Measurements from ENCODE around the gene ZNRF3.

Gene ZNRF3

GRCh38 chr22:28949788-28950187, 66.4 kb downstream of the ZNRF3 start:
- H3K4me3 ChIP-seq (ENCODE audit: low read depth, low read length): no peak overlapping the region
- DNase-seq (ENCODE audit: low read depth): no peak
- TF ChIP-seq, protein P1, sequence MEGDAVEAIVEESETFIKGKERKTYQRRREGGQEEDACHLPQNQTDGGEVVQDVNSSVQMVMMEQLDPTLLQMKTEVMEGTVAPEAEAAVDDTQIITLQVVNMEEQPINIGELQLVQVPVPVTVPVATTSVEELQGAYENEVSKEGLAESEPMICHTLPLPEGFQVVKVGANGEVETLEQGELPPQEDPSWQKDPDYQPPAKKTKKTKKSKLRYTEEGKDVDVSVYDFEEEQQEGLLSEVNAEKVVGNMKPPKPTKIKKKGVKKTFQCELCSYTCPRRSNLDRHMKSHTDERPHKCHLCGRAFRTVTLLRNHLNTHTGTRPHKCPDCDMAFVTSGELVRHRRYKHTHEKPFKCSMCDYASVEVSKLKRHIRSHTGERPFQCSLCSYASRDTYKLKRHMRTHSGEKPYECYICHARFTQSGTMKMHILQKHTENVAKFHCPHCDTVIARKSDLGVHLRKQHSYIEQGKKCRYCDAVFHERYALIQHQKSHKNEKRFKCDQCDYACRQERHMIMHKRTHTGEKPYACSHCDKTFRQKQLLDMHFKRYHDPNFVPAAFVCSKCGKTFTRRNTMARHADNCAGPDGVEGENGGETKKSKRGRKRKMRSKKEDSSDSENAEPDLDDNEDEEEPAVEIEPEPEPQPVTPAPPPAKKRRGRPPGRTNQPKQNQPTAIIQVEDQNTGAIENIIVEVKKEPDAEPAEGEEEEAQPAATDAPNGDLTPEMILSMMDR (IDR thresholded peaks at IDR 0.05; ENCODE audit: control insufficient read depth, extremely low read depth, insufficient read depth): no peak

- H3K4me3 ChIP-seq (ENCODE audit: low read depth, low read length): no peak overlapping the region
- DNase-seq (ENCODE audit: low read depth): no peak
- TF ChIP-seq, protein P1 (IDR thresholded peaks at IDR 0.05; ENCODE audit: control insufficient read depth, extremely low read depth, insufficient read depth): no peak
Observed at GRCh38 chr22:28950617-28951411, 67.4 kb downstream of the ZNRF3 start.

DNA sequence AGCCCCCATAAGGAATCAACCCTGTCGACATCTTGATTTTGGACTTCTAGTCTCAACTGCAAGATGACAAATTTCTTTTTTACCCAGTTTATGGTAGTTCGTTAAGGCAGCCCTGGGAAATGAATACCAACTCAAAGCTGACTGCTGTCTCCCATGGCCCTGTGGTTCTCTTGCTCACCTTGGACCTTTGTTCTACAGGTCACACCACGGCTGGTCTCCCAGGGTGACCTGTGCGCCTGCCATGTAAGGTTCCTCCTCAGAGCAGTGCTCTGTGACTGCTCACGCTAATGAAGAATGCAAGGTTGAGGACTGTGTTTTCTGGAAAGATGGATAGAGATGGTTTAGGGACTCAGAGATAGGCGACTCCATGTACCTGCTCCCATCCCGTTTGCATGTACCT, 68.2 kb downstream of the ZNRF3 start:
- no peak for DNase-seq (ENCODE audit: low read depth)
- no peak overlapping the region for H3K4me3 ChIP-seq (ENCODE audit: low read depth, low read length)
- TF ChIP-seq, protein P1 (IDR thresholded peaks at IDR 0.05; ENCODE audit: control insufficient read depth, extremely low read depth, insufficient read depth): no peak

DNA sequence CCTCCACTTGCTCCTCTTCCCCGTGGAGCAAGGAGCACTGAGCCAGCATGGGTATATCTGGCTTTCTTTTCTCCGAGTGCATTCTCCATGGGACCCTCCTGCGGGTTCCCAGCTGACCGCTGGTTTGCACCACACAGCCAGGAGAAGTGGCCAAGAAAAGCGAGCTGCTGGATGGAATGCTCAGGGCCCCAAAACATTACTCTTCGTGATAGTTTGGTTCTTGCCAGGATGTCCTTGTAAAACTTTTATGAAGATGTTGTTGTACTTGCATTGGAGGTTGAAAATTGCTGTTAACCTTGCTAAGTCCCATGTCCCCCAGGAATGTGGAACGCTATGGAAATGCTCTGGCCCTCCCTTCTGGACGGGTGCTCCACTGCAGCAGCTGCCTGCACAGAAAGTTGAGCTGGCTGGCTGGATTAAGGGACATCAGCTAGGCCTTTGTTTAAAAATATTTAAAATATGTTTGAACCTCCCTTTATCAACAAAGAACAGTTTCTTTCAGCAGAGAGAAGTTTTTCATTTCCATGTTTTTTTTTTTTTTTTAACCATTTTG, 68.7 kb downstream of the ZNRF3 start:
- TF ChIP-seq, protein P1 (IDR thresholded peaks at IDR 0.05; ENCODE audit: control insufficient read depth, extremely low read depth, insufficient read depth): peak; percentile 53
- no peak overlapping the region for H3K4me3 ChIP-seq (ENCODE audit: low read depth, low read length)
- DNase-seq (ENCODE audit: low read depth): peak; percentile 63

- DNase-seq (ENCODE audit: low read depth): peak; percentile 13
- H3K4me3 ChIP-seq (ENCODE audit: low read depth, low read length): no peak overlapping the region
- TF ChIP-seq, protein P1 (IDR thresholded peaks at IDR 0.05; ENCODE audit: control insufficient read depth, extremely low read depth, insufficient read depth): no peak
Observed at GRCh38 chr22:28952857-28953256, 69.5 kb downstream of the ZNRF3 start.

- no peak overlapping the region for H3K4me3 ChIP-seq (ENCODE audit: low read depth, low read length)
- no peak for DNase-seq (ENCODE audit: low read depth)
- TF ChIP-seq, protein P1 (IDR thresholded peaks at IDR 0.05; ENCODE audit: control insufficient read depth, extremely low read depth, insufficient read depth): no peak
Observed at GRCh38 chr22:28953403-28953802, 70.0 kb downstream of the ZNRF3 start.

Measured in LNCaP clone FGC (cell line).